DND-41 (cell line): ENCODE results near the gene NAP1L4.

ENCODE experiments used
- ATAC-seq: fragments of 200-7000 bp; cut with Tn5 transposase; 3 replicates; pipeline ENCODE4 v1.9.1; 2021; ENCODE audit warnings: low read depth; ENCODE audit not compliant: insufficient read depth
- DNase-seq: peaks from one replicate; pipeline ENCODE4 v3.0.0-alpha.2; 2020
- H2AFZ ChIP-seq: 2 replicates; pipeline ENCODE4 v1.6.0; 2012; ENCODE audit warnings: low read depth, low read length
- H3K27ac ChIP-seq: 2 replicates; pipeline ENCODE4 v1.5.1; 2012; ENCODE audit warnings: low read length, inconsistent platforms
- H3K27me3 ChIP-seq: fragments of 200-600 bp; sonication (generic); 2 replicates; pipeline ENCODE4 v1.6.0; 2012; ENCODE audit warnings: low read length, mild to moderate bottlenecking, inconsistent platforms; ENCODE audit not compliant: insufficient read depth, poor library complexity
- H3K36me3 ChIP-seq: 2 replicates; pipeline ENCODE4 v1.5.1; 2012; ENCODE audit warnings: low read length, inconsistent platforms; ENCODE audit not compliant: insufficient read depth
- H3K4me1 ChIP-seq: 2 replicates; pipeline ENCODE4 v1.5.1; 2012; ENCODE audit warnings: mild to moderate bottlenecking, low read length; ENCODE audit not compliant: insufficient read depth
- H3K4me2 ChIP-seq: 2 replicates; pipeline ENCODE4 v1.6.0; 2012; ENCODE audit warnings: mild to moderate bottlenecking, moderate library complexity, low read length, inconsistent platforms; ENCODE audit not compliant: insufficient read depth
- H3K4me3 ChIP-seq, 2 experiments: fragments of 200-600 bp in 1 of 2; shearing (Covaris generic) in 1 of 2; 2 replicates each; pipeline ENCODE4 v1.5.1; 2012 to 2016; ENCODE audit warnings: inconsistent platforms in 2 of 2, low read length in 2 of 2, mild to moderate bottlenecking in 2 of 2, low read depth in 1 of 2, moderate library complexity in 1 of 2
- H3K79me2 ChIP-seq: 2 replicates; pipeline ENCODE4 v1.6.0; 2012; ENCODE audit warnings: low read length, inconsistent platforms; ENCODE audit not compliant: insufficient read depth
- H3K9ac ChIP-seq: 2 replicates; pipeline ENCODE4 v1.6.0; 2012; ENCODE audit warnings: low read depth, mild to moderate bottlenecking, inconsistent platforms, low read length, moderate library complexity
- H3K9me3 ChIP-seq: 2 replicates; pipeline ENCODE4 v1.5.1; 2012; ENCODE audit warnings: low read length, moderate library complexity, mild to moderate bottlenecking, inconsistent platforms; ENCODE audit not compliant: insufficient read depth, severe bottlenecking
- H4K20me1 ChIP-seq: 2 replicates; pipeline ENCODE4 v1.6.0; 2012; ENCODE audit warnings: low read length; ENCODE audit not compliant: insufficient read depth
- EZH2 ChIP-seq: IDR thresholded peaks from 3 replicates; pipeline ENCODE4 v1.6.1; 2012; ENCODE audit warnings: borderline replicate concordance, low read depth, mild to moderate bottlenecking, moderate library complexity, low read length, inconsistent platforms; ENCODE audit not compliant: severe bottlenecking
- TF ChIP-seq, protein P1 (sequence below): IDR thresholded peaks from 2 replicates; pipeline ENCODE4 v1.5.1; 2012; ENCODE audit warnings: borderline replicate concordance, low read length, moderate library complexity, mild to moderate bottlenecking; ENCODE audit not compliant: poor library complexity, severe bottlenecking; ENCODE audit errors: extremely low read depth

NAP1L4 gene

GRCh38 chr11:3007404-3008010 is 15.4 kb upstream of the NAP1L4 start:
- Histone ChIP-seq H3K9me3 (no peaks in the 10 kb centered on the region), H3K36me3 (peaks cover 86% of the 10 kb centered on the region), H3K4me3 (no peak overlapping the region), H3K79me2 (no peaks in the 10 kb centered on the region), H3K9ac (no peak overlapping the region), H3K4me1 (no peaks in the 10 kb centered on the region), H3K4me2 (no peak overlapping the region), H4K20me1 (no peaks in the 10 kb centered on the region), H2AFZ (no peak overlapping the region), H3K27ac (no peak overlapping the region), H3K27me3 (no peaks in the 10 kb centered on the region)
- no peak for ATAC-seq
- TF ChIP-seq, protein P1, sequence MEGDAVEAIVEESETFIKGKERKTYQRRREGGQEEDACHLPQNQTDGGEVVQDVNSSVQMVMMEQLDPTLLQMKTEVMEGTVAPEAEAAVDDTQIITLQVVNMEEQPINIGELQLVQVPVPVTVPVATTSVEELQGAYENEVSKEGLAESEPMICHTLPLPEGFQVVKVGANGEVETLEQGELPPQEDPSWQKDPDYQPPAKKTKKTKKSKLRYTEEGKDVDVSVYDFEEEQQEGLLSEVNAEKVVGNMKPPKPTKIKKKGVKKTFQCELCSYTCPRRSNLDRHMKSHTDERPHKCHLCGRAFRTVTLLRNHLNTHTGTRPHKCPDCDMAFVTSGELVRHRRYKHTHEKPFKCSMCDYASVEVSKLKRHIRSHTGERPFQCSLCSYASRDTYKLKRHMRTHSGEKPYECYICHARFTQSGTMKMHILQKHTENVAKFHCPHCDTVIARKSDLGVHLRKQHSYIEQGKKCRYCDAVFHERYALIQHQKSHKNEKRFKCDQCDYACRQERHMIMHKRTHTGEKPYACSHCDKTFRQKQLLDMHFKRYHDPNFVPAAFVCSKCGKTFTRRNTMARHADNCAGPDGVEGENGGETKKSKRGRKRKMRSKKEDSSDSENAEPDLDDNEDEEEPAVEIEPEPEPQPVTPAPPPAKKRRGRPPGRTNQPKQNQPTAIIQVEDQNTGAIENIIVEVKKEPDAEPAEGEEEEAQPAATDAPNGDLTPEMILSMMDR, result no peak
- TF ChIP-seq EZH2, result no peak
- DNase-seq, result no peak

DNA sequence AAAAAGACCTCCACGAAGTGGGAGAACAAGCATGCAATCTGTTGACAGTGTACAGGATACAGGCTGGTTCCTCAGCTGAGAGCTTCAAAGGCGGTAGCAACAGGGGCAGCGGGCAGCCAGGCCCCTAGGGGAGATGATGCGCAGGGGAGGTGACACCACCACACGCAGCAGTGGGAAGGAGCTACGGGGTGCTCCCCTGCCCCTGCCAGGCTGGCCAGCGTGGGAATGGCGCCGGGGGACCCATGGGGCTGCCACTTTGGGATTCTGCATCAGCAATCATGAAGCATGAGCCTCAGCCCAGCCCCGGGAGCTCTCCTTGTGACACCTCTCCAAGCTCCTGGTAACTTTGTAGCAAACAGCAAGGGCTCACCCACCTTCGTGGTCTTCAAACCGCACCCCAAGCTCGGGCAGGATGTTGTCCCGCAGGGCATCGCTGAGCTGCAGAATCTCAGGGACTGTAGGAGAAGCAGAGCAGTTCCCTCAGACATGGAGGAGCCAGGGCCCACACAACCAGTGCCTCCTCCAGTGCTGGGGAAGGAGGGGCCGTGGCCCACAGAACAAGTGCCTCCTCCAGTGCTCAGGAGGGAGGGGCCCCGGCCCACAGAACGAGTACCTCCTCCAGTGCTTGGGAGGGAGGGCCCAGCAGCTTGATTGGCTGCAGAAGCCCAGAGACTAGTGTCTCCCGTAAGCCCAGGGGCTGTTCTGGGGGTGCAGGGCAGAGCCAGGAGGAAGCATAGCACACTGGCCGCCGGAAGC is 14.6 kb upstream of the NAP1L4 start:
- H3K4me2 ChIP-seq, result no peak overlapping the region
- peaks cover 86% of the 10 kb centered on the region for H3K36me3 ChIP-seq
- no peaks in the 10 kb centered on the region for H4K20me1 ChIP-seq
- no peak overlapping the region for H2AFZ ChIP-seq
- TF ChIP-seq, protein P1, result no peak
- no peak for TF ChIP-seq EZH2
- no peaks in the 10 kb centered on the region for H3K9me3 ChIP-seq
- ATAC-seq, result peak; percentile 57
- no peaks in the 10 kb centered on the region for H3K79me2 ChIP-seq
- H3K4me3 ChIP-seq, result no peak overlapping the region
- no peak overlapping the region for H3K27ac ChIP-seq
- no peak for DNase-seq
- H3K4me1 ChIP-seq, result no peaks in the 10 kb centered on the region
- H3K27me3 ChIP-seq, result no peaks in the 10 kb centered on the region
- H3K9ac ChIP-seq, result no peak overlapping the region

DNA sequence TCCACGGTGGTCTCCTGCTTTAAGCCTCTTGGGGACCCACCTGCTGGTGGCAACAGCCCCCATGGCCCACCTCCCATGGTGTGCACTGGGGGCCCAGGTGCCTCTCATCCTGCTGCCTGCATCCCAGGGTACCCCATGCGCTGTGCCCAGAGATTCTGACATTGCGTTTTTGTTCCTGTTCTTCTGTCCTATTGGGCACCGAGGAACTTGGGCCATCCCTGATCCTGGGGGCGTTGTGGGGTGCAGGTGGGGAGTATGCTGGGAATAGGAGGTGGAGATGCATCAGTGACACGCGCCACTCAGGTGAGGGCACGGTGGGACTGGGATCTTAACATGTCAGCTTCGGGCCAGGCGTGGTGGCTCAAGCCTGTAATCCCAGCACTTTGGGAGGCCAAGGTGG is 12.4 kb upstream of the NAP1L4 start:
- no peak overlapping the region for H3K27ac ChIP-seq
- ATAC-seq (no peak), DNase-seq (no peak)
- peaks cover 84% of the 10 kb centered on the region for H3K36me3 ChIP-seq
- H3K79me2 ChIP-seq, result no peaks in the 10 kb centered on the region
- no peak overlapping the region for H3K9ac ChIP-seq
- no peaks in the 10 kb centered on the region for H4K20me1 ChIP-seq
- no peak overlapping the region for H3K4me2 ChIP-seq
- no peak overlapping the region for H3K4me3 ChIP-seq
- TF ChIP-seq EZH2, result no peak
- TF ChIP-seq, protein P1, result no peak
- H3K27me3 ChIP-seq, result no peaks in the 10 kb centered on the region
- H3K9me3 ChIP-seq, result no peaks in the 10 kb centered on the region
- H2AFZ ChIP-seq, result no peak overlapping the region
- no peaks in the 10 kb centered on the region for H3K4me1 ChIP-seq
